Esophagus squamous epithelium (tissue), 5 donors: ENCODE data around the gene BICD2. TPM values are rescaled to one million over a fixed set of nuclear protein-coding genes. Genes with fewer than 3 reads are reported as not detected.
A peak's percentile ranks its signal among the peaks of the same experiment; 100 is the strongest.
"Not testable (repeated sequence)": the region's sequence is repeated elsewhere in the genome, so short reads cannot be mapped to it uniquely, and the experiment has no call there.

Experiments
- DNase-seq: peaks from one replicate; lab custom pipeline; 2025; lab: John Stamatoyannopoulos, UW
- H3K27ac ChIP-seq, 4 donors: fragments of 200-600 bp; sonication (generic); one replicate each; pipeline ENCODE4 v1.5.1; 2016 to 2019; ENCODE audit warnings: mild to moderate bottlenecking in 1 of 4
- H3K27me3 ChIP-seq, 4 donors: fragments of 200-600 bp; sonication (generic); 1 replicate in 3 of 4; 2 replicates in 1 of 4; pipeline versions ENCODE4 v1.5.1 to v1.6.0; 2017 to 2021; ENCODE audit warnings: antibody characterized with exemption in 1 of 4
- H3K36me3 ChIP-seq, 3 donors: fragments of 200-600 bp; sonication (generic); one replicate each; pipeline ENCODE4 v1.5.1; 2016 to 2019
- H3K4me1 ChIP-seq, 3 donors: fragments of 200-600 bp; sonication (generic); one replicate each; pipeline ENCODE4 v1.5.1; 2017 to 2019
- H3K4me3 ChIP-seq, 4 donors: fragments of 200-600 bp; sonication (generic); 1 replicate in 3 of 4; 2 replicates in 1 of 4; pipeline ENCODE4 v1.5.1; 2016 to 2019; ENCODE audit warnings: mild to moderate bottlenecking in 2 of 4, moderate library complexity in 1 of 4
- H3K9me3 ChIP-seq, 3 donors: fragments of 200-600 bp; sonication (generic); one replicate each; pipeline ENCODE4 v1.5.1; 2016 to 2019
- CTCF ChIP-seq, 6 experiments: fragments of 450-650 bp in 4 of 6; fragments of 200-600 bp in 2 of 6; sonication (generic) in 2 of 6; IDR thresholded peaks; one replicate each; pipeline ENCODE4 v1.5.1; 2016 to 2019; ENCODE audit warnings: antibody characterized with exemption in 6 of 6, mild to moderate bottlenecking in 4 of 6, moderate library complexity in 4 of 6
- POLR2A ChIP-seq, 4 donors: fragments of 450-650 bp; IDR thresholded peaks; one replicate each; pipeline ENCODE4 v1.6.1; 2017; ENCODE audit warnings: antibody characterized with exemption in 4 of 4, mild to moderate bottlenecking in 4 of 4, moderate library complexity in 3 of 4
- WGBS, 2 donors: methylation state at CpG; one replicate each; pipeline ENCODE4 v1.1.5; 2018; 5-methylcytosine and 5-hydroxymethylcytosine counted together
- intact Hi-C: fragments of 100-400 bp; cut with DNase I; formaldehyde crosslinking; loops from one replicate; pipeline ENCODE4 v1.15.0; 2022
- total RNA-seq, 4 donors: library from RNA; depleted of rRNA; stranded (reverse); fragments of >200 nt; gene quantifications; one replicate each; pipeline ENCODE4 v1.1.0, GENCODE V29; 2016
- donor health status: DM: yes; HTN: yes; CAD: no.

The BICD2 gene
- total RNA-seq, 4 donors from 2014 or later, result 81.7 to 116 (median 91.1) TPM

DNA sequence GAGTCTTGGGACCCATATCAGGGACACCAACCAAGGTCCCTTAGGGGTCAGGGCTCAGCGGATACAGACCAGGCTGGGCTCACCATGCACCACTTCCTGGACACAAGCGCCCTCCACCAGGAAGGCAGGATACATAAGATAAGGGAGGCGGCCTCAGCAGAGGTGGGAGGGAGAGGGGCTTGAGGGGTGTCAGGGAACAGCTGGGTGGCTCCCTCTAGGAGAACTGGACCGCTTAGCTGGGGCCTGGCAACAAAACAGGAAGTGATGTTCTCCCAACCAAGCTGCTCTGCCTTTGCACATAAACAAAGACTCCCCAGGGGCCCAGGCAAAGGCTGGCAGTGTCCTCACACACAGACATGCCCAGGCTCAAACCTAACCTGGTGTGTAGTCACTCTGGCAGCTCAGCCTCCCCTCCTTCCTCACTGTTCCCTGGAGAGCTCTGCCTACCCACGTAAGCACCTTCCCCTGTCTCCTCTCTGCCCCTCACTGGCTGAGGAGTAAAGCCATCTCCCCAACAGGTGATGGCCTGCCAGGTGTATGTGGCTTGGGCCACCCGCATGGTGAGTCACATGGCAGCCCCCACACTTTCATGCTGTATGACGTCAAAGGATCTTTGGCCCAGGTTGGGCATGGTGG lies 5.8 kb upstream of the BICD2 start:
- 21 to 36% methylated on average over 3 to 6 of the region's 7 CpGs for WGBS, 2 donors
- intact Hi-C loops, result no loop called here
- Histone ChIP-seq H3K36me3 (no peaks in the 10 kb centered on the region), H3K4me1 (peaks cover 21 to 80% (median 38%) of the 10 kb centered on the region in 3 donors), H3K4me3 (no peak overlapping the region), H3K27ac (peak overlapping the region; percentile 85 to 95 (median 89)), H3K27me3 (no peaks in the 10 kb centered on the region), H3K9me3 (no peaks in the 10 kb centered on the region)
- TF ChIP-seq POLR2A (IDR thresholded peaks at IDR 0.05) (peak in 1 of 4 donors; percentile 44), CTCF (IDR thresholded peaks at IDR 0.05) (peak in 1 of 6 experiments; percentile 9)
- DNase-seq, result no peak

DNA sequence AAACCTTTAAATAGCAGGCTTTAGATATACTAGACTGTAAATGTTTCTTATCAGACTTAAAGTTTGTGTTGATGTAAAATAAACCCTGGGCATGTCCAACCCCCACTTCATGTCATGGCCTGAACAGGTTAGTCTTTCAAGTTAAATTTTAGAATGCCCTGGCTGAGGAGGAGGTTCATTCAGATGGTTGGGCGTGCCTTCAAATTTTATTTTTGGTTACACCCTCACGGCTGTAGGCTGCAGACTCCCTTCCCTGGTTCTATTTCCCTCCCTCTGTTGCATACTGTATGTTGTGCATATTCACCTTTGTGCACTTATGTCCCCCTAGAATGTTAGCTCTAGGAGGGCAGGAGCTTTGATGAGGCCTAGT lies 5.3 kb upstream of the BICD2 start:
- Histone ChIP-seq H3K4me3 (no peak overlapping the region), H3K36me3 (no peaks in the 10 kb centered on the region), H3K9me3 (no peaks in the 10 kb centered on the region), H3K4me1 (peaks cover 22 to 80% (median 38%) of the 10 kb centered on the region in 3 donors), H3K27ac (peak overlapping the region; percentile 85 to 95 (median 89)), H3K27me3 (no peaks in the 10 kb centered on the region)
- 30 to 43% methylated on average over 2 of the region's 2 CpGs for WGBS, 2 donors
- intact Hi-C loops, result no loop called here
- TF ChIP-seq CTCF (IDR thresholded peaks at IDR 0.05) (no peak), POLR2A (IDR thresholded peaks at IDR 0.05) (no peak)
- DNase-seq, result no peak

GRCh38 chr9:92769286-92769685 lies 4.7 kb upstream of the BICD2 start:
- DNase-seq, result no peak
- no peaks in the 10 kb centered on the region for H3K9me3 ChIP-seq
- H3K4me3 ChIP-seq, result no peak overlapping the region
- H3K36me3 ChIP-seq, result no peaks in the 10 kb centered on the region
- WGBS, 2 donors, result 56 to 77% methylated on average over 2 to 3 of the region's 3 CpGs
- no peak for TF ChIP-seq POLR2A (IDR thresholded peaks at IDR 0.05)
- peaks cover 22 to 73% (median 33%) of the 10 kb centered on the region in 3 donors for H3K4me1 ChIP-seq
- no peaks in the 10 kb centered on the region for H3K27me3 ChIP-seq
- intact Hi-C loops, result no loop called here
- H3K27ac ChIP-seq, result peak overlapping the region; percentile 85 to 95 (median 89)

- H3K9me3 ChIP-seq, intact Hi-C loops, H3K36me3 ChIP-seq, DNase-seq, H3K4me3 ChIP-seq, H3K27me3 ChIP-seq: not testable (repeated sequence)
- Histone ChIP-seq H3K4me1 (peaks cover 22 to 68% (median 33%) of the 10 kb centered on the region in 3 donors), H3K27ac (peak overlapping the region; percentile 85 to 95 (median 89))
- WGBS, 2 donors, result 55 to 65% methylated on average over 9 to 10 of the region's 10 CpGs
These were observed 4.2 kb upstream of the BICD2 start for GRCh38 chr9:92768816-92769215.

DNA sequence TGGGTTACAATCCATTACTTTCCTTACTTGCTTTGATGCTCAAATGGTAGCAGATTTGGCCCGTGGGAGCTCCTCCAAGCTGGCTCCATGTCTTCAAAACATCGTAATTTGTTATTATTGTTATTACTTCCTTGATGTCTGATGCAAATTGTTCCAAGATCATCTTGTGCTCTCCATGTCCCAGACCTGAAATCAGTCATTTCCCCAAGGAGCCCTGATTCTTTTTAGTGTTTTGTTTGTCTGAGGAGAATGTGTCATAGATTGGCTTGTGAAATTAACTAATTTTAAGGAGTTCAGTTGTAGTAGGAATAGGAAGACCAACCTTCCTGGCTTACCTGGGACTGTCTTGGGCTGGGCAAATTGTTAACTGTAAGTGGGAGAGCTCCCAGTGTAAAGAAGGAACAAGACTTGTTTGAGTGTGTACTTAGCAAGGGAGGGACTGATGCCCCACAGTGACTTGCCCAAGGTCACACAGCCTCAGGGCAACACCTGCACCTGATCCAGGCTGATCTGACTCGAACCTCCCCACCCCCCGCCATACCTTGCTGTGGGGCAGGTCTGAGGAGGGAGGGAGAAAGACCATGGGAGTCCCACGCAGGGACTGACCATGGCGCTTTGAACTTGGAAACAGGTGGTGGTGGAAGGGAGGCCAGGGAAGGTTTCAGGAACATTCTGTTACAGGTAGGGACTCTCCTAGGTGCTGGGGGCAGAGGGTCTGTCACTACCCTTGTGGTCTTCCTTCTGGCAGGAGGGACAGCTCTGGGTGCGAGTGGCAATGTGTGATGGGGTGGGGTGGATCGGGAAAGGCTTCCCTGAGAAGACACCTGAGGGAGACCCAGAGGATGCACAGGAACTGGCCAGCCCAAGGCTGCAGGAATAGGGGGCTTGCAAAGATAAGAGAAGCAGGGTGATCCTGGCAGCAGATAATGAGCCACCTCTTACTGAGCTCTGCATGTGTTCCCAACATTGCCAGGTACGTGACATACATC lies 2.7 kb upstream of the BICD2 start:
- Histone ChIP-seq H3K4me1 (peaks cover 37 to 77% (median 42%) of the 10 kb centered on the region in 3 donors), H3K27me3 (no peaks in the 10 kb centered on the region), H3K27ac (peak overlapping the region in 3 of 4 donors; percentile 21 to 91 (median 51)), H3K36me3 (no peaks in the 10 kb centered on the region), H3K9me3 (no peaks in the 10 kb centered on the region), H3K4me3 (no peak overlapping the region)
- TF ChIP-seq POLR2A (IDR thresholded peaks at IDR 0.05), result no peak
- no peak for TF ChIP-seq CTCF (IDR thresholded peaks at IDR 0.05)
- 73 to 82% methylated on average over 7 to 9 of the region's 9 CpGs for WGBS, 2 donors
- no peak for DNase-seq
- intact Hi-C loops, result no loop called here
